Measurements from ENCODE around the gene CLDN10.
"Not testable (repeated sequence)": the region's sequence is repeated elsewhere in the genome, so short reads cannot be mapped to it uniquely, and the experiment has no call there.

CLDN10 gene

GRCh38 chr13:95541308-95541707, 11.2 kb upstream of the CLDN10 start:
- no peak for DNase-seq (ENCODE audit: low spot score)

GRCh38 chr13:95541911-95542474, 10.5 kb upstream of the CLDN10 start:
- DNase-seq (ENCODE audit: low spot score), result no peak

GRCh38 chr13:95544293-95544692, 8.2 kb upstream of the CLDN10 start:
- DNase-seq (ENCODE audit: low spot score), result no peak

- no peak for DNase-seq (ENCODE audit: low spot score)
Measured at GRCh38 chr13:95546919-95547318, 5.6 kb upstream of the CLDN10 start.

- no peak for DNase-seq (ENCODE audit: low spot score)
Measured at GRCh38 chr13:95547531-95548167, 4.9 kb upstream of the CLDN10 start.

GRCh38 chr13:95552208-95552538, 347 bp upstream of the CLDN10 start:
- DNase-seq (ENCODE audit: low spot score), result no peak

- no peak for DNase-seq (ENCODE audit: low spot score)
Measured at GRCh38 chr13:95553581-95554385, 1.3 kb downstream of the CLDN10 start.

- DNase-seq (ENCODE audit: low spot score), result no peak
Measured at GRCh38 chr13:95557013-95557412, 4.5 kb downstream of the CLDN10 start.

- no peak for DNase-seq (ENCODE audit: low spot score)
Measured at GRCh38 chr13:95559100-95559499, 6.6 kb downstream of the CLDN10 start.

GRCh38 chr13:95560387-95560786, 7.9 kb downstream of the CLDN10 start:
- DNase-seq (ENCODE audit: low spot score), result no peak

GRCh38 chr13:95564091-95564490, 11.6 kb downstream of the CLDN10 start:
- DNase-seq (ENCODE audit: low spot score), result no peak

- DNase-seq (ENCODE audit: low spot score), result no peak
Measured at GRCh38 chr13:95564733-95565291, 12.3 kb downstream of the CLDN10 start.

GRCh38 chr13:95565758-95566157, 13.2 kb downstream of the CLDN10 start:
- DNase-seq (ENCODE audit: low spot score), result not testable (repeated sequence)

GRCh38 chr13:95568131-95568530, 15.6 kb downstream of the CLDN10 start:
- no peak for DNase-seq (ENCODE audit: low spot score)

GRCh38 chr13:95570016-95570415, 17.5 kb downstream of the CLDN10 start:
- DNase-seq (ENCODE audit: low spot score), result no peak

- DNase-seq (ENCODE audit: low spot score), result no peak
Measured at GRCh38 chr13:95571941-95572340, 19.4 kb downstream of the CLDN10 start.

GRCh38 chr13:95573221-95573620, 20.7 kb downstream of the CLDN10 start:
- DNase-seq (ENCODE audit: low spot score), result no peak

GRCh38 chr13:95579303-95579702, 26.8 kb downstream of the CLDN10 start:
- no peak for DNase-seq (ENCODE audit: low spot score)

- DNase-seq (ENCODE audit: low spot score), result no peak
Measured at GRCh38 chr13:95585867-95586266, 33.3 kb downstream of the CLDN10 start.

GRCh38 chr13:95588134-95588533, 35.6 kb downstream of the CLDN10 start:
- DNase-seq (ENCODE audit: low spot score), result no peak

GRCh38 chr13:95588721-95589120, 36.2 kb downstream of the CLDN10 start:
- DNase-seq (ENCODE audit: low spot score), result no peak

GRCh38 chr13:95593462-95593861, 40.9 kb downstream of the CLDN10 start:
- no peak for DNase-seq (ENCODE audit: low spot score)

GRCh38 chr13:95596701-95597100, 44.2 kb downstream of the CLDN10 start:
- no peak for DNase-seq (ENCODE audit: low spot score)

All from cerebellar cortex (tissue), 1 donor.